ENCODE results near the gene ITPKB.
A peak's percentile ranks its signal among the peaks of the same experiment; 100 is the strongest.

ITPKB gene

GRCh38 chr1:226731257-226731893, 7.7 kb downstream of the ITPKB start:
- no peak for DNase-seq (ENCODE audit: low spot score)
- TF ChIP-seq CTCF (IDR thresholded peaks at IDR 0.05): no peak
- Histone ChIP-seq H3K4me3 (no peak overlapping the region), H3K27ac (no peak overlapping the region)

- Histone ChIP-seq H3K4me3 (no peak overlapping the region), H3K27ac (no peak overlapping the region)
- DNase-seq (ENCODE audit: low spot score): no peak
- TF ChIP-seq CTCF (IDR thresholded peaks at IDR 0.05): no peak
These were observed 8.2 kb downstream of the ITPKB start for GRCh38 chr1:226730836-226731235.

- DNase-seq (ENCODE audit: low spot score): no peak
- no peak for TF ChIP-seq CTCF (IDR thresholded peaks at IDR 0.05)
- H3K4me3 ChIP-seq: no peak overlapping the region
- no peak overlapping the region for H3K27ac ChIP-seq
These were observed 9.0 kb downstream of the ITPKB start for GRCh38 chr1:226730071-226730470.

- no peak for TF ChIP-seq CTCF (IDR thresholded peaks at IDR 0.05)
- no peak overlapping the region for H3K27ac ChIP-seq
- no peak for DNase-seq (ENCODE audit: low spot score)
- no peak overlapping the region for H3K4me3 ChIP-seq
These were observed 10.6 kb downstream of the ITPKB start for GRCh38 chr1:226728448-226728847.

- no peak overlapping the region for H3K27ac ChIP-seq
- TF ChIP-seq CTCF (IDR thresholded peaks at IDR 0.05): no peak
- DNase-seq (ENCODE audit: low spot score): no peak
- no peak overlapping the region for H3K4me3 ChIP-seq
These were observed 13.2 kb downstream of the ITPKB start for GRCh38 chr1:226725897-226726267.

- H3K4me3 ChIP-seq: no peak overlapping the region
- no peak for TF ChIP-seq CTCF (IDR thresholded peaks at IDR 0.05)
- peak overlapping the region in 1 of 2 donors; percentile 54 for H3K27ac ChIP-seq
- no peak for DNase-seq (ENCODE audit: low spot score)
These were observed 15.2 kb downstream of the ITPKB start for GRCh38 chr1:226723657-226724532.

Data from coronary artery (tissue), 2 donors.